Thyroid gland (tissue), 4 donors: Measurements from ENCODE around the gene ANKRA2. TPM values are rescaled to one million over a fixed set of nuclear protein-coding genes. Genes with fewer than 3 reads are reported as not detected.
A peak's percentile ranks its signal among the peaks of the same experiment; 100 is the strongest.

Experiments used
- DNase-seq, 2 donors: peaks; one replicate each; pipeline ENCODE4 v3.0.0-alpha.2; 2019
- H3K27ac ChIP-seq, 3 donors: fragments of 200-600 bp; sonication (generic); 1 replicate in 2 of 3; 2 replicates in 1 of 3; pipeline ENCODE4 v1.5.1; 2016 to 2019; ENCODE audit warnings: mild to moderate bottlenecking in 1 of 3, moderate library complexity in 1 of 3
- H3K27me3 ChIP-seq: fragments of 200-600 bp; sonication (generic); one replicate; pipeline ENCODE4 v1.5.1; 2019
- H3K36me3 ChIP-seq, 2 donors: fragments of 200-600 bp; sonication (generic); one replicate each; pipeline ENCODE4 v1.5.1; 2016 to 2019
- H3K4me1 ChIP-seq, 2 donors: fragments of 200-600 bp; sonication (generic); one replicate each; pipeline ENCODE4 v1.5.1; 2017 to 2019
- H3K4me3 ChIP-seq, 3 donors: fragments of 200-600 bp; sonication (generic); replicated peaks in 1 of 3; 1 replicate in 2 of 3; 2 replicates in 1 of 3; pipeline ENCODE4 v1.5.1; 2016; ENCODE audit warnings: mild to moderate bottlenecking in 1 of 3
- H3K9me3 ChIP-seq: fragments of 200-600 bp; sonication (generic); one replicate; pipeline ENCODE4 v1.5.1; 2017
- CTCF ChIP-seq, 6 experiments: fragments of 200-600 bp in 3 of 6; fragments of 450-650 bp in 3 of 6; sonication (generic) in 3 of 6; IDR thresholded peaks; one replicate each; pipeline ENCODE4 v1.5.1; 2016 to 2019; ENCODE audit warnings: antibody characterized with exemption in 6 of 6, mild to moderate bottlenecking in 2 of 6, inconsistent platforms in 1 of 6, moderate library complexity in 1 of 6
- POLR2A ChIP-seq, 2 donors: fragments of 450-650 bp; IDR thresholded peaks; one replicate each; pipeline ENCODE4 v1.6.1; 2017; ENCODE audit warnings: antibody characterized with exemption in 2 of 2, mild to moderate bottlenecking in 2 of 2, moderate library complexity in 1 of 2
- WGBS, 2 donors: methylation state at CpG; one replicate each; pipeline ENCODE4 v1.1.5; 2017; 5-methylcytosine and 5-hydroxymethylcytosine counted together
- intact Hi-C: fragments of 100-400 bp; cut with DNase I; formaldehyde crosslinking; loops from one replicate; pipeline ENCODE4 v1.15.1; 2023
- total RNA-seq, 4 donors: library from RNA; depleted of rRNA; stranded (reverse); fragments of >200 nt; gene quantifications; one replicate each; pipeline ENCODE4 v1.2.3, GENCODE V29; 2016

The ANKRA2 gene
- total RNA-seq, 4 donors from 2014 or later: 43.1 to 82.1 (median 65.0) TPM

GRCh38 chr5:73591698-73592501 lies 26.5 kb upstream of the ANKRA2 start:
- Histone ChIP-seq H3K9me3 (no peaks in the 10 kb centered on the region), H3K27me3 (no peaks in the 10 kb centered on the region), H3K4me1 (peaks cover 0 to 9% of the 10 kb centered on the region in 2 donors), H3K36me3 (no peaks in the 10 kb centered on the region), H3K4me3 (no peak overlapping the region), H3K27ac (no peak overlapping the region)
- WGBS, 2 donors: 55 to 59% methylated on average over 4 of the region's 4 CpGs
- DNase-seq: no peak
- no peak for TF ChIP-seq CTCF (IDR thresholded peaks at IDR 0.05)
- intact Hi-C loops: loop anchor here (2.0 kb wide), 1 partner anchor 201 kb away; no protein-coding TSS in a partner anchor

- DNase-seq: peak; percentile 35 to 44
- no peaks in the 10 kb centered on the region for H3K27me3 ChIP-seq
- WGBS, 2 donors: 51 to 59% methylated on average over 4 of the region's 4 CpGs
- intact Hi-C loops: loop anchor here (2.0 kb wide), 1 partner anchor 202 kb away; no protein-coding TSS in a partner anchor
- peaks cover 6 to 14% of the 10 kb centered on the region in 2 donors for H3K4me1 ChIP-seq
- no peaks in the 10 kb centered on the region for H3K9me3 ChIP-seq
- H3K27ac ChIP-seq: no peak overlapping the region
- no peaks in the 10 kb centered on the region for H3K36me3 ChIP-seq
- no peak overlapping the region for H3K4me3 ChIP-seq
- TF ChIP-seq POLR2A (IDR thresholded peaks at IDR 0.05): no peak
- peak; percentile 60 to 95 (median 84) for TF ChIP-seq CTCF (IDR thresholded peaks at IDR 0.05)
These were observed 25.8 kb upstream of the ANKRA2 start for GRCh38 chr5:73591102-73591695.

GRCh38 chr5:73587923-73588322 lies 22.5 kb upstream of the ANKRA2 start:
- no peak overlapping the region for H3K27ac ChIP-seq
- DNase-seq: no peak
- no peaks in the 10 kb centered on the region for H3K27me3 ChIP-seq
- H3K4me1 ChIP-seq: peaks cover 6 to 15% of the 10 kb centered on the region in 2 donors
- no peaks in the 10 kb centered on the region for H3K36me3 ChIP-seq
- intact Hi-C loops: no loop called here
- TF ChIP-seq POLR2A (IDR thresholded peaks at IDR 0.05) (no peak), CTCF (IDR thresholded peaks at IDR 0.05) (no peak)
- 83% methylated on average over 1 of the region's 1 CpG for WGBS, 2 donors
- no peak overlapping the region for H3K4me3 ChIP-seq
- H3K9me3 ChIP-seq: no peaks in the 10 kb centered on the region

- no peaks in the 10 kb centered on the region for H3K27me3 ChIP-seq
- intact Hi-C loops: no loop called here
- DNase-seq: no peak
- H3K36me3 ChIP-seq: peaks cover 29 to 32% of the 10 kb centered on the region in 2 donors
- 66 to 80% methylated on average over 3 of the region's 3 CpGs for WGBS, 2 donors
- no peak overlapping the region for H3K27ac ChIP-seq
- H3K9me3 ChIP-seq: no peaks in the 10 kb centered on the region
- no peak overlapping the region for H3K4me3 ChIP-seq
- H3K4me1 ChIP-seq: peaks cover 6 to 10% of the 10 kb centered on the region in 2 donors
- no peak for TF ChIP-seq CTCF (IDR thresholded peaks at IDR 0.05)
- TF ChIP-seq POLR2A (IDR thresholded peaks at IDR 0.05): no peak
These were observed 17.1 kb upstream of the ANKRA2 start for GRCh38 chr5:73582285-73583145.
